Ureter (tissue), 1 donor: ENCODE measurements around the gene FAM118B. TPM values are rescaled to one million over a fixed set of nuclear protein-coding genes. Genes with fewer than 3 reads are reported as not detected.

ENCODE experiments used
- DNase-seq: peaks from one replicate; pipeline ENCODE4 v3.0.0-alpha.2; 2020; ENCODE audit warnings: low spot score
- total RNA-seq: library from RNA; stranded (reverse); gene quantifications from one replicate; pipeline ENCODE4 v1.2.4, GENCODE V29; 2023
- donor health status: DM: yes; HTN: yes; CAD: no.

The FAM118B gene
- 22.2 TPM for total RNA-seq

- DNase-seq: peak; percentile 99
These were observed at the start of gene FAM118B, which contains the start of gene RPUSD4 for GRCh38 chr11:126211236-126212088. Gene FAM118B (plus strand): TSS chr11:126211782. CDS start chr11:126235002, 23,220 bp downstream. Gene RPUSD4 (minus strand): TSS chr11:126211650. CDS start chr11:126211638, 12 bp downstream.

GRCh38 chr11:126162306-126163030 is 49.1 kb upstream of the FAM118B start:
- no peak for DNase-seq

GRCh38 chr11:126163074-126163700 is 48.4 kb upstream of the FAM118B start:
- no peak for DNase-seq

- no peak for DNase-seq
These were observed 47.8 kb upstream of the FAM118B start for GRCh38 chr11:126163779-126164178.

GRCh38 chr11:126164781-126165180 is 46.8 kb upstream of the FAM118B start:
- no peak for DNase-seq

- no peak for DNase-seq
These were observed 46.3 kb upstream of the FAM118B start for GRCh38 chr11:126165311-126165720.

- peak; percentile 61 for DNase-seq
These were observed 45.8 kb upstream of the FAM118B start for GRCh38 chr11:126165757-126166156.

GRCh38 chr11:126166413-126166812 is 45.2 kb upstream of the FAM118B start:
- DNase-seq: no peak

- no peak for DNase-seq
These were observed 44.1 kb upstream of the FAM118B start for GRCh38 chr11:126167488-126167887.

- DNase-seq: no peak
These were observed 42.3 kb upstream of the FAM118B start for GRCh38 chr11:126169291-126169690.

- DNase-seq: no peak
These were observed 39.0 kb upstream of the FAM118B start for GRCh38 chr11:126172596-126173038.

GRCh38 chr11:126173257-126173656 is 38.3 kb upstream of the FAM118B start:
- no peak for DNase-seq

- no peak for DNase-seq
These were observed 36.8 kb upstream of the FAM118B start for GRCh38 chr11:126174816-126175215.

- DNase-seq: no peak
These were observed 36.2 kb upstream of the FAM118B start for GRCh38 chr11:126175393-126175792.

- no peak for DNase-seq
These were observed 34.6 kb upstream of the FAM118B start for GRCh38 chr11:126176853-126177470.

GRCh38 chr11:126181939-126182730 is 29.4 kb upstream of the FAM118B start:
- DNase-seq: no peak

GRCh38 chr11:126182787-126183445 is 28.7 kb upstream of the FAM118B start:
- DNase-seq: no peak

GRCh38 chr11:126185259-126186024 is 26.1 kb upstream of the FAM118B start:
- no peak for DNase-seq

- DNase-seq: no peak
These were observed 25.4 kb upstream of the FAM118B start for GRCh38 chr11:126186025-126186698.
